Astrocyte (in vitro differentiated cells and primary cell): ENCODE data around the gene ZNF850.

Source experiments
- EZH2 ChIP-seq: IDR thresholded peaks from 2 replicates; pipeline ENCODE4 v1.6.1; 2012; ENCODE audit warnings: mild to moderate bottlenecking, low read length, inconsistent platforms; ENCODE audit not compliant: insufficient read depth
- TF ChIP-seq, protein P1 (sequence below): IDR thresholded peaks from 2 replicates; pipeline ENCODE4 v1.5.1; 2011; ENCODE audit warnings: low read depth, mild to moderate bottlenecking, inconsistent platforms, low read length, moderate library complexity; ENCODE audit not compliant: insufficient read depth

DNA sequence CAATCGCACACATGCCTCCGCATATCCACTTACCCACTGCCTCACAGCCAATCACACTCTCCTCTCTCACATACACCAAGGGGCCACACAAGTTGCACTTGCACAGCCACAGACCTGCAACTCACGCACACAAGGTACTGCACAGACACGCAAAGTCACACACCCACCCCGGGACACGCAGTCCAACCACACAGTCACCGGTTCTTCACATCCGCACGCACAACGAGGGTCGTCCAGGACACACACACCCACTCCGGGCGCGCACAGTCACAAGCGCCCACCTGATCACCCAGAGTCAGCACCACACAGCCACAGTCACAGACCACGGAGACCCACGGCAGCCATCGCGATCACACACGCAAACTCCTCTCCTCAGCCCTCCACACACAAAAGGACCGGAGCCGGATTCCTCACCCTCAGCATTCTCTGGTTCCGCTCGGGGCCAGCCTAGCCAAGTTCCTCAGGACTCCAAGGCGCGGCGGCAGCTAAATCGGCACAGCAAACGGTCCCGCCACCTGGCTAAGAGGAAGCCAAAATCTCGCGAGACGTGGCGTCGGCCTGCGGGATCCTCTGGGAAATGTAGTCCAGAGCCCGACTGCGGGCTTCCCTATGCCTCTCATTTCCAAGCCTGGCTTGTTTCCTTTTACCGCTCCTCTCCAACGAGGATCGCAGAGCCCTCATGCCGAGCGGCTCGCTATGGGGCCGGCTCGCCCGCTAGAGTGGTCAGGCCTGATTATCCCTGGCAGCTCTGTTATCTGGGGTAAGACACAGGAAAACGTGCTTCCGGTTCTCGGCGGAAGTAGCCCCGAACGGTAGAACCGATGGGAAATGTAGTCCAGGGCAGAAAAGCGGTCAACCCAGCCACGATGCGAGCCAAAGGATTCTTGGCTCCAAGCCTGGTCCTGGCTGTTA, at the start of gene ZNF850:
- TF ChIP-seq, protein P1, sequence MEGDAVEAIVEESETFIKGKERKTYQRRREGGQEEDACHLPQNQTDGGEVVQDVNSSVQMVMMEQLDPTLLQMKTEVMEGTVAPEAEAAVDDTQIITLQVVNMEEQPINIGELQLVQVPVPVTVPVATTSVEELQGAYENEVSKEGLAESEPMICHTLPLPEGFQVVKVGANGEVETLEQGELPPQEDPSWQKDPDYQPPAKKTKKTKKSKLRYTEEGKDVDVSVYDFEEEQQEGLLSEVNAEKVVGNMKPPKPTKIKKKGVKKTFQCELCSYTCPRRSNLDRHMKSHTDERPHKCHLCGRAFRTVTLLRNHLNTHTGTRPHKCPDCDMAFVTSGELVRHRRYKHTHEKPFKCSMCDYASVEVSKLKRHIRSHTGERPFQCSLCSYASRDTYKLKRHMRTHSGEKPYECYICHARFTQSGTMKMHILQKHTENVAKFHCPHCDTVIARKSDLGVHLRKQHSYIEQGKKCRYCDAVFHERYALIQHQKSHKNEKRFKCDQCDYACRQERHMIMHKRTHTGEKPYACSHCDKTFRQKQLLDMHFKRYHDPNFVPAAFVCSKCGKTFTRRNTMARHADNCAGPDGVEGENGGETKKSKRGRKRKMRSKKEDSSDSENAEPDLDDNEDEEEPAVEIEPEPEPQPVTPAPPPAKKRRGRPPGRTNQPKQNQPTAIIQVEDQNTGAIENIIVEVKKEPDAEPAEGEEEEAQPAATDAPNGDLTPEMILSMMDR: no peak
- TF ChIP-seq EZH2: no peak
